GM19035 (cell line): ENCODE data around the gene SRBD1.

Source experiments
- ATAC-seq: cut with Tn5 transposase; IDR thresholded peaks from one replicate; pipeline ENCODE4 v1.9.1; 2021; ENCODE audit not compliant: unreplicated experiment

The SRBD1 gene

GRCh38 chr2:45554073-45554741 is 56.9 kb downstream of the SRBD1 start:
- no peak for ATAC-seq

- ATAC-seq: no peak
Observed at GRCh38 chr2:45551862-45552261, 59.2 kb downstream of the SRBD1 start.

GRCh38 chr2:45545943-45546342 is 65.1 kb downstream of the SRBD1 start:
- ATAC-seq: no peak

GRCh38 chr2:45543257-45543656 is 67.8 kb downstream of the SRBD1 start:
- no peak for ATAC-seq

- no peak for ATAC-seq
Observed at GRCh38 chr2:45542013-45542412, 69.1 kb downstream of the SRBD1 start.

- no peak for ATAC-seq
Observed at GRCh38 chr2:45541450-45541849, 69.6 kb downstream of the SRBD1 start.

- no peak for ATAC-seq
Observed at GRCh38 chr2:45540942-45541341, 70.1 kb downstream of the SRBD1 start.

GRCh38 chr2:45533771-45534170 is 77.3 kb downstream of the SRBD1 start:
- no peak for ATAC-seq

GRCh38 chr2:45532181-45532580 is 78.9 kb downstream of the SRBD1 start:
- ATAC-seq: no peak

- no peak for ATAC-seq
Observed at GRCh38 chr2:45524016-45524415, 87.1 kb downstream of the SRBD1 start.

- ATAC-seq: no peak
Observed at GRCh38 chr2:45518546-45518945, 92.5 kb downstream of the SRBD1 start.

- no peak for ATAC-seq
Observed at GRCh38 chr2:45510701-45511420, 100.2 kb downstream of the SRBD1 start.

GRCh38 chr2:45506756-45507155 is 104.3 kb downstream of the SRBD1 start:
- no peak for ATAC-seq

GRCh38 chr2:45505138-45505537 is 105.9 kb downstream of the SRBD1 start:
- no peak for ATAC-seq

GRCh38 chr2:45498661-45499550 is 112.2 kb downstream of the SRBD1 start:
- ATAC-seq: no peak

- peak; percentile 75 for ATAC-seq
Observed at GRCh38 chr2:45497355-45497754, 113.7 kb downstream of the SRBD1 start.

GRCh38 chr2:45496869-45497268 is 114.2 kb downstream of the SRBD1 start:
- no peak for ATAC-seq

GRCh38 chr2:45494978-45495293 is 116.1 kb downstream of the SRBD1 start:
- no peak for ATAC-seq

GRCh38 chr2:45494275-45494977 is 116.6 kb downstream of the SRBD1 start:
- no peak for ATAC-seq

GRCh38 chr2:45484965-45485364 is 126.1 kb downstream of the SRBD1 start:
- ATAC-seq: no peak

GRCh38 chr2:45483997-45484396 is 127.1 kb downstream of the SRBD1 start:
- no peak for ATAC-seq
